RPMI8226 (cell line): ENCODE measurements around the gene HOXD11.

Experiments
- DNase-seq: peaks from one replicate; pipeline ENCODE4 v3.0.0-alpha.2; 2015

Gene HOXD11

GRCh38 chr2:176122683-176123410, 15.8 kb downstream of the HOXD11 start, which contains the start of gene HOXD9:
Gene HOXD9, plus strand, starts transcription at chr2:176122719. Its CDS starts 50 bp downstream, at chr2:176122769.
- DNase-seq = no peak

GRCh38 chr2:176123411-176124109, 16.5 kb downstream of the HOXD11 start:
- no peak for DNase-seq

- no peak for DNase-seq
Measured at GRCh38 chr2:176124110-176124946, 17.2 kb downstream of the HOXD11 start.

GRCh38 chr2:176124947-176125771, 18.1 kb downstream of the HOXD11 start:
- no peak for DNase-seq

- DNase-seq = no peak
Measured at GRCh38 chr2:176125772-176126054, 18.6 kb downstream of the HOXD11 start.

GRCh38 chr2:176126929-176127773, 20.1 kb downstream of the HOXD11 start:
- peak; percentile 68 for DNase-seq

- no peak for DNase-seq
Measured at GRCh38 chr2:176127774-176128072, 20.6 kb downstream of the HOXD11 start.

- DNase-seq = no peak
Measured at GRCh38 chr2:176128172-176128981, 21.3 kb downstream of the HOXD11 start.

- DNase-seq = no peak
Measured at GRCh38 chr2:176128982-176129796, 22.1 kb downstream of the HOXD11 start, which contains the start of gene HOXD8. Gene HOXD8, plus strand, starts transcription at chr2:176129705. Its CDS starts 662 bp downstream, at chr2:176130367.

- DNase-seq = no peak
Measured at GRCh38 chr2:176129813-176130146, 22.7 kb downstream of the HOXD11 start.

- no peak for DNase-seq
Measured at GRCh38 chr2:176130147-176130956, 23.3 kb downstream of the HOXD11 start.

- DNase-seq = no peak
Measured at GRCh38 chr2:176130957-176131847, 24.1 kb downstream of the HOXD11 start.

- no peak for DNase-seq
Measured at GRCh38 chr2:176131848-176132158, 24.7 kb downstream of the HOXD11 start.

- no peak for DNase-seq
Measured at GRCh38 chr2:176132205-176133171, 25.4 kb downstream of the HOXD11 start.

- no peak for DNase-seq
Measured at GRCh38 chr2:176133389-176133788, 26.3 kb downstream of the HOXD11 start.

- DNase-seq = no peak
Measured at GRCh38 chr2:176134035-176134434, 27.0 kb downstream of the HOXD11 start.

- no peak for DNase-seq
Measured at GRCh38 chr2:176135035-176135440, 28.0 kb downstream of the HOXD11 start.
